Measurements from ENCODE around the gene TMEM144. TPM values are rescaled to one million over a fixed set of nuclear protein-coding genes. Genes with fewer than 3 reads are reported as not detected.

The TMEM144 gene
- total RNA-seq, 1 donor from 2014 or later = 7.1 TPM

DNA sequence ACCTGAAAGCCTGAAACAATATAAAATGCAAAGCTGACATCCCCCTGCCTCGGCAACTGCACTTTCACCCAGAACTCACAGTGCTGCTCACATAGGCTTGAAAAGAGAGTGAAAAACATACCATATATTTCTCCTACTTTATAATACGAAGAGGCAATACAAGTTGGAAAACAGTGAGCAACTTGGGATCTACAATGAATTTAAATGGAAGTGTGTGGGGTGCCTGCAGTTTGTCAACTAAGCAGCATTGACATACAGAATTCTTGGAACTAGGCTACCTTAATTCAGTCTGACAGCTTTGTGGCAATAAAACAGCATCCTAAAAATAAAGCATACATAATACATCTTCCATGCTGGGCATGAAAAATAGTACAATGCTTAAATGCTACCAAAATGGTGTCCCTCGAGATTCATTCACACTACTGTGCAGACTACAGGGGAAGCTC, 45.5 kb upstream of the TMEM144 start:
- Mint-ChIP-seq H3K4me1 (ENCODE audit: unreplicated experiment) (peaks cover 50% of the 10 kb centered on the region), H3K27ac (peak overlapping the region; percentile 47), H3K4me3 (peak overlapping the region; percentile 69), H3K9me3 (no peaks in the 10 kb centered on the region), H3K27me3 (no peaks in the 10 kb centered on the region), H3K36me3 (peaks cover 15% of the 10 kb centered on the region)
- DNase-seq (ENCODE audit: extremely low spot score, unreplicated experiment) = no peak
- TF ChIP-seq, protein P1, sequence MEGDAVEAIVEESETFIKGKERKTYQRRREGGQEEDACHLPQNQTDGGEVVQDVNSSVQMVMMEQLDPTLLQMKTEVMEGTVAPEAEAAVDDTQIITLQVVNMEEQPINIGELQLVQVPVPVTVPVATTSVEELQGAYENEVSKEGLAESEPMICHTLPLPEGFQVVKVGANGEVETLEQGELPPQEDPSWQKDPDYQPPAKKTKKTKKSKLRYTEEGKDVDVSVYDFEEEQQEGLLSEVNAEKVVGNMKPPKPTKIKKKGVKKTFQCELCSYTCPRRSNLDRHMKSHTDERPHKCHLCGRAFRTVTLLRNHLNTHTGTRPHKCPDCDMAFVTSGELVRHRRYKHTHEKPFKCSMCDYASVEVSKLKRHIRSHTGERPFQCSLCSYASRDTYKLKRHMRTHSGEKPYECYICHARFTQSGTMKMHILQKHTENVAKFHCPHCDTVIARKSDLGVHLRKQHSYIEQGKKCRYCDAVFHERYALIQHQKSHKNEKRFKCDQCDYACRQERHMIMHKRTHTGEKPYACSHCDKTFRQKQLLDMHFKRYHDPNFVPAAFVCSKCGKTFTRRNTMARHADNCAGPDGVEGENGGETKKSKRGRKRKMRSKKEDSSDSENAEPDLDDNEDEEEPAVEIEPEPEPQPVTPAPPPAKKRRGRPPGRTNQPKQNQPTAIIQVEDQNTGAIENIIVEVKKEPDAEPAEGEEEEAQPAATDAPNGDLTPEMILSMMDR (conservative IDR thresholded peaks at IDR 0.05) = no peak

DNA sequence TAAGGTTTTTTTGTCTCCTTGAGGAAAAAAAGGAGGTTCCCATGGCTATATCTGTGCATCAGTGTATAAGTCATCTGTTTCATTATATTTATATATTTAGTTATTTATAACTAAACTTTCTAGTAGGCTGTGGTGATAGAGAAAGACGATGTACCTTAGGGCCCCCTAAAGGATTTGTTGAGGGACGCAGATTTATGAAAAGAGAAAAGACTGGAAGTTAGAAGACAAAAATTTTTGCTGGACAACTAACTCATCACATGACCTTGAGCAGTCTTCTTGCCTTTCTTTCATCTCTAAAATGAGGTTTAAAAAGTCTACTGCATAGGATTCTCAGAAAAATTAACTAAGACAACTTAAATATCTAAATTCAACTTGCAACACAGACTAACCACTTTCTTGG, 43.6 kb upstream of the TMEM144 start:
- H3K27ac Mint-ChIP-seq = no peak overlapping the region
- peaks cover 13% of the 10 kb centered on the region for H3K36me3 Mint-ChIP-seq
- no peaks in the 10 kb centered on the region for H3K27me3 Mint-ChIP-seq
- TF ChIP-seq, protein P1 (conservative IDR thresholded peaks at IDR 0.05) = no peak
- peak overlapping the region; percentile 74 for H3K4me3 Mint-ChIP-seq
- H3K9me3 Mint-ChIP-seq = no peaks in the 10 kb centered on the region
- DNase-seq (ENCODE audit: extremely low spot score, unreplicated experiment) = no peak
- peaks cover 48% of the 10 kb centered on the region for H3K4me1 Mint-ChIP-seq (ENCODE audit: unreplicated experiment)

DNA sequence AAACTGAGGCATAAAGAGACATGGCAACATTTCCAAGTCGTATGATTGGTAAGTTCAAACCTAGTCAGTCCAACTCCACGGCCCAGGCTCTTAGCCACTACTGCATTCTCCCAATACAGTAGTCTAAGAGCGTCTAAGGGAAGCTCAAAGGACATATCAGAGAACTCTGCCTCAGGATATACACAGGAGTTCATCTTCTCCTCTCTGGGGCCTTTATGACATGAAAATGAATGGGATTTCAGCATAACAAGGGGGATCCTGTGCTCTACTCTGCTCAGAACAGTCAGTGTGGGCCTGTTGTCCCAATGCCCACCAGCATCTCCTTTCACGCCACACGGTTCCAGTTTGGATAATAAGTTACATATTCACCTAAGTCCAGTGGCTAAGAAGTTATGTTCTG, 41.7 kb upstream of the TMEM144 start:
- H3K27me3 Mint-ChIP-seq = no peaks in the 10 kb centered on the region
- no peak overlapping the region for H3K27ac Mint-ChIP-seq
- peaks cover 48% of the 10 kb centered on the region for H3K4me1 Mint-ChIP-seq (ENCODE audit: unreplicated experiment)
- H3K9me3 Mint-ChIP-seq = no peaks in the 10 kb centered on the region
- TF ChIP-seq, protein P1 (conservative IDR thresholded peaks at IDR 0.05) = no peak
- no peak for DNase-seq (ENCODE audit: extremely low spot score, unreplicated experiment)
- H3K36me3 Mint-ChIP-seq = peaks cover 7% of the 10 kb centered on the region
- peak overlapping the region; percentile 89 for H3K4me3 Mint-ChIP-seq

DNA sequence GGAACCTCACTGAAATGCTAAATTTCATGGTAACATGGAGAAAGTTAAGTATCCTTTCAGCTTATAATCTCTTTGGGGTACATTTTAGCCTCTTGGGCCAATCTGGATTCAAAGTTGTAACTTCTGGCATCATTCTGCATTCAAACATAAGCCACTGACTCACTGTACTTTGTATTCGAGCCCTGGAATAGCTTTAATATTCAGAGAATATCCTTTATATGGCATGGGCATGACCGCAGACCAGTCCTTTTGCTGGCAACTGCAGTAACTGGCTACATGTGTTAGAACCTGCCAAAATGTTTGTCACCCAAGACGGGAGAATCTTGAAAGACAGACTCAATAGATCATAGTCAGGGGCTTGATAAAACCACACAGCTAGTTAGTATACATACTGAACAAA, 40.8 kb upstream of the TMEM144 start:
- Mint-ChIP-seq H3K4me1 (ENCODE audit: unreplicated experiment) (peaks cover 41% of the 10 kb centered on the region), H3K9me3 (no peaks in the 10 kb centered on the region), H3K4me3 (peak overlapping the region; percentile 89), H3K27me3 (no peaks in the 10 kb centered on the region), H3K36me3 (peaks cover 4% of the 10 kb centered on the region), H3K27ac (peak overlapping the region; percentile 55)
- no peak for DNase-seq (ENCODE audit: extremely low spot score, unreplicated experiment)
- TF ChIP-seq, protein P1 (conservative IDR thresholded peaks at IDR 0.05) = no peak

DNA sequence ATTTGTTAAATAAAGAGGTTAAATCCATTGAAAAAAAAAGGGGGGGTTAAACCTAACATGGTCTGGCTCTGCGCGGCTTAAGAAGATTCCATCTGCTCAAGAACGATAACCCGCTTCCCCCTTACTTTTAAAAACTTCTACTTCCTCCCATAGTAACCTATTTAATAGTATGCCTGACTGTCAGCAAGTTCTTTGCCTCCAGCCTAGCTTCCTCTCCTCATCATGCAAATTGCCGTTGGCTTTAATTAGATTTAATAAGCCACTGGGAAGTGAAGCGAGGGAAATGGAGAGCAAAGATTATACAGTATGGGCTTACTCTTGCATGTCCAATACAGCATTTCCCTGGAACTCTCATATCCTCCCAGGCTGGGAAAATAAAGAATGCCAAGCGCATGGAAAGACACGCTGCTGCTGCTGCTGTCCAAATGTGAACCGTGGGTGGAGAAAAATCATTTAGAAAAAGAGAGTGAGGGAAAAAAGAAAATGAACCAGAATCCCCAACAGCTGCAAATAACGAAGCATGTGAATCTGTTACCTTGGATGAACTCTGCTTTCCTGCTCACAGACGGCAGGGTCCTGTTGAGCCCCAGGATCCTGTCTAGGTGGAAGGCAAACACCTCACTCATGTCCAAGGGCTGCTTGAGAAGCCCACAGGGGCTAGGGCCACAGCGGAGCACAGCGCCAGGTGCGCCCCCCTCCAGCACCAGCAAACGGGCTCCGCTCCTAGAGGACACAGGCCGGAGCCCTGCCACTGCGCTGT, 40.2 kb upstream of the TMEM144 start:
- H3K4me1 Mint-ChIP-seq (ENCODE audit: unreplicated experiment) = peaks cover 35% of the 10 kb centered on the region

More for the DNA sequence above, 40.2 kb upstream of the TMEM144 start:
- DNase-seq (ENCODE audit: extremely low spot score, unreplicated experiment) = no peak
- TF ChIP-seq, protein P1 (conservative IDR thresholded peaks at IDR 0.05) = no peak
- H3K4me3 Mint-ChIP-seq = peak overlapping the region; percentile 89
- no peaks in the 10 kb centered on the region for H3K9me3 Mint-ChIP-seq
- H3K36me3 Mint-ChIP-seq = peaks cover 4% of the 10 kb centered on the region
- peak overlapping the region; percentile 65 for H3K27ac Mint-ChIP-seq
- no peaks in the 10 kb centered on the region for H3K27me3 Mint-ChIP-seq
